Liver (tissue), 2 donors: ENCODE data around the gene EOMES.

Experiments used
- JUND ChIP-seq, 2 donors: IDR thresholded peaks; 2 replicates each; pipeline ENCODE4 v1.6.1; 2016; ENCODE audit warnings: antibody characterized with exemption in 2 of 2
- TAF1 ChIP-seq: conservative IDR thresholded peaks from 2 replicates; pipeline ENCODE4 v1.6.1; 2016; ENCODE audit warnings: antibody characterized with exemption, mild to moderate bottlenecking
- donor health status: healthy.

GRCh38 chr3:27681249-27681748, 40.8 kb downstream of the EOMES start:
- no peak for TF ChIP-seq JUND (IDR thresholded peaks at IDR 0.05)
- no peak for TF ChIP-seq TAF1
